Measurements from ENCODE around the gene DMXL2.
A peak's percentile ranks its signal among the peaks of the same experiment; 100 is the strongest.

The DMXL2 gene

DNA sequence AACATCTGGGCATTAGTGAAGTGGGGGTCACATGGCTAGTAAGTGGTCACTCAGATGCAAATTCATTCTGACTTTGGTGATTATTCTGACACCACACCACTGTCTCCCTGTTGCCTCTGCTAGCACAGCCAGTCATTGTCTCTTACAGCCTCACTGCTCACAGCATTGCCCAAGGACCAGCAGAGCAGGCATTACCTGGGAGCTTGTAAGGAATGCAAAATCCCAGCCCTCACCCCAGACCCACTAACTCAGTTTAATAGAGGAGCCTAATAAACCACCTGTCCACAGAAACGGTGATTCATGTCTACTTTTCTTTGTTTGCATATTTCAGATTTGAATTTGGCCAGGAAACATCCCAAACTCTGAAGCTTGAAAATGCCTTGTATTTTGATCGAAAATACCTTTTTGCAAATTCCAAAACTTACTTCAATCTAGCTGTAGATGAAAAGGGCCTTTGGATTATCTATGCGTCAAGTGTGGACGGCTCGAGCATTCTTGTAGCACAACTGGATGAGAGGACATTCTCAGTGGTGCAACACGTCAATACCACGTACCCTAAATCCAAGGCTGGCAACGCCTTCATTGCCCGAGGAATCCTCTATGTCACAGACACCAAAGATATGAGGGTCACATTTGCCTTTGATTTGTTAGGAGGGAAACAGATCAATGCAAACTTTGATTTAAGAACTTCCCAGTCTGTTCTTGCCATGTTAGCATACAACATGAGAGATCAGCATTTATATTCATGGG is 218.4 kb downstream of the DMXL2 start:
- DNase-seq, result no peak

DNA sequence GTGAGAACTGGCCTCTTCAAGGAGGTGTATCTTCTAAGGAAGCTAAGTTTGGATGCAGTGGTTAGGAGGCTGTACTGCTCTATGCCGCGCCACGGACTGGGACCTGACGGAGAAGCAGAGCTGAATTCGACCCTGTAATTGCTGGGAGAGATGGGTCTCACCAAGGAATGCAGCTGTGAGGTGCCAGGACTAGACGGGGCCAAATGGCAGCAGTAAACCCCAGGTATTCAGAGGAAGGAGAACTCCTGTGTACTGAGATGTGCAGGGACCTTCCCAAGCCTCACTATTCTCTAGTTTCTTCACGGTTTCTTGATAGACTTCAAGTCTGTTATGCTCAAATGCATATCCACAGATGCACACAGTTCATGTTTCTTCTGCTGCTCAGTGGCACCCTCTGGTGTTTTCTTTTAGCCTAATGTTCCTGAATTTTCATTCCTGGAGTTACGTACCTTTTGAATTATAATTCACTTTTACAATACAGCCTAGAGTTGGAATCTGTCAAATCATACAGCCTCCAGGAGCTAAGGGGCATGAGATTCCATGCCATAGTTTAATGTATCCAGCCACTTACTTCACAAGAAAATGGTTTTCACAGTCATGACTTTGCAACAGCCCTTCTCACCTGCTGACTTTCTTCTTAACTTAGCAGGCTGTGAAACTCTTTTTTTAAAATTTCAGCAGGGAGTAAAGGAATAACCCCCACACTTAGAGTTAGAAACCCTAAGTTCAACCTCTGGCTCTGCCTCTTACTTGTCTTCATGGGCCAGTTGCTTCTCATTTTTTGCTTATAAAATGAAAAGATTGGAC is 219.3 kb downstream of the DMXL2 start:
- no peak for DNase-seq

DNA sequence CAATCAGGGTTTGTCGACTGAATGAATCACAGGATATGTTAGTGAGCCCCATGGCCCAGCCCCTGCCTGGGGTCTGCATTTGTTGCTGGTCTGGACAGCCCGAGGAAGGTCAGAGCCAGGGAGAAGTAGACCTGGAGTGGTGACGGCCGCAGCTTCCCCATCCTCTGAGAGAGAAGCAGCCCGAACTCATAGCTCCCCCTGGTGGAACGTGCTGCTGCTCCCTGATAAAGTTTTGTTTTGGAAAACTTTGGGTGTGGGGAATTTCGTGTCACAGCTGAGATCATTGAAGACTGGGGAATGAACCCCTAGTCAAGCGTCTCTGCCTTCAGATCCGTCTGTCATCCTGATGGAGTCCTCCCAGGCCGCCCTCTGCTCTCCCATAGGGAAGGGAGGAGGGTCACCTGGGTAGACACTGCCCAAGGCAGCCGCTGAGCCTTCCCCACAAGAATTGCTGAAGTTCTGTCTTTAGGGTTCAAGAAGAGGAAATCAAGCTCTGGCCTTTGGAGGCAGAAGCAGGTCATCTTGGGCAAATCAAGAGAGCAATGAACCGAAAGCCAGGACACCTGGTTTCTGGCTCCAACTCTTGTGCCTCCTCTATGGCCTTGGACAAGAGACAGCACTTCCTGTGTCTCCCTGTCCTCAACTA is 220.6 kb downstream of the DMXL2 start:
- DNase-seq, result peak; percentile 45

DNA sequence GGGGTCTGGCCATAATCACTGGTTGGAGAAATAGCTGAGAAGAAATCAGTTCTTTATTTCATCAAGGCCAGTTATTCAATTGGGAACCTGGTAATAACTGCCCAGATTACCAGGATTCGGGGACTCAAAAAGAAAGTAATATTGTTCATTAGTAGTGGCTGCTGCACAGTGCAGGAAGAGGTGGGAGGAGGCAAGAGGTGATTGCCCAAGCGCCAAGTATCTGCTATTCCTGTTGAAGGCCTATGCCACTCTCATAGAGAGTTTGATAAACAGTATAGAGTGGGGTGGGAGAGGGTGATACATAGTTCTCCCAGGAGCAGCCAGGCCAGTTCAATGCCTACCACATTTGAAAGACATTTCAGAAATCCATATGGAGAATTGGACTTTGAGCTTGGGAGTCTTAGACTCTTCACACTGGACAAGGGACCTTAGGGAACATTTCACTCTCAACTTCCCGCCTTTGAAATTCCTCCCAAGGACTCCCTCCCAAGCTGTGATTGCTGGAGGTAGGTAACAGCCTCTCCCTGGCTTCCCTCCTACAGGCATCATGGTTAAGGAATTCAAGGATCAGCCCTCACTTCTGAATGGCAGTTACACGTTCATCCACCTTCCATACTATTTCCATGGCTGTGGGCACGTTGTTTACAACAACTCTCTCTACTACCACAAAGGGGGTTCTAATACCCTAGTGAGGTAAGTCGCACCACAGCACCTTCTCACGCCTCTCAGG is 221.4 kb downstream of the DMXL2 start:
- DNase-seq, result no peak

DNA sequence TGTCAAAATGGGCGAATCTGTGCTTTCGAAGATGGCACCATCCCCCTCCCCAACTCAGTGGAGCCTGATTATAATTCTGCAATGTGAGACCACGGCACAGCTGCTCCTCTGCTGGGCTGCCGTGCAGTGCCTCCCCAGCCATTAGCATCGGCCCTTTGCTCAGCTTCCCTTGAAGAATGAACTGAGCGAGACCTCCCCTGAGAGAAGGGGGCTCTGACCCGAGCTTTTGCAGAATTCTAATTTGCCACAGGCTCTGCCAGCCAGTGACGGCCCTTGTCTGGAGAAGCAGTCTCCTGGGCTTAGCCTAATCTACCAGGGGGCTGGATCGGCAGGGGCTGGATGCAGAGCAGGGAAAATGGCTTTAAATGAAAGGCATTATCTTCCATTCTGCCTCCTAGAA is 223.9 kb downstream of the DMXL2 start:
- no peak for DNase-seq

Measured in 8988T (cell line).